Chondrocyte (in vitro differentiated cells): ENCODE results near the gene RAD51B. TPM values are rescaled to one million over a fixed set of nuclear protein-coding genes. Genes with fewer than 3 reads are reported as not detected.

Experiments used
- DNase-seq: peaks from one replicate; pipeline ENCODE4 v3.0.0; 2021; ENCODE audit warnings: mixed read lengths, low spot score
- H3K27ac Mint-ChIP-seq: one replicate; pipeline ENCODE4 v1.8.0; 2021; ENCODE audit warnings: mild to moderate bottlenecking, moderate library complexity, mixed read lengths; ENCODE audit not compliant: unreplicated experiment
- H3K27me3 Mint-ChIP-seq: 2 replicates; pipeline ENCODE4 v1.8.0; 2021; ENCODE audit warnings: low read depth, mixed read lengths
- H3K36me3 Mint-ChIP-seq: 2 replicates; pipeline ENCODE4 v1.8.0; 2021; ENCODE audit warnings: low read depth, mixed read lengths
- H3K4me1 Mint-ChIP-seq: 2 replicates; pipeline ENCODE4 v1.8.0; 2021; ENCODE audit warnings: low read depth, mild to moderate bottlenecking, mixed read lengths
- H3K4me3 Mint-ChIP-seq: one replicate; pipeline ENCODE4 v1.8.0; 2021; ENCODE audit warnings: mild to moderate bottlenecking, moderate library complexity, mixed read lengths; ENCODE audit not compliant: unreplicated experiment
- H3K9me3 Mint-ChIP-seq: 2 replicates; pipeline ENCODE4 v1.8.0; 2021; ENCODE audit warnings: low read depth, mixed read lengths
- CTCF ChIP-seq: fragments of 200-600 bp; sonication (generic); IDR thresholded peaks from 2 replicates; pipeline ENCODE4 v1.5.0; 2021; ENCODE audit warnings: antibody characterized with exemption, mild to moderate bottlenecking, moderate library complexity
- total RNA-seq: library from RNA; stranded (reverse); gene quantifications from 3 replicates; pipeline ENCODE4 v1.2.1, GENCODE V29; 2021

RAD51B gene
- total RNA-seq, 1 donor from 2014 or later = 8.2 TPM

DNA sequence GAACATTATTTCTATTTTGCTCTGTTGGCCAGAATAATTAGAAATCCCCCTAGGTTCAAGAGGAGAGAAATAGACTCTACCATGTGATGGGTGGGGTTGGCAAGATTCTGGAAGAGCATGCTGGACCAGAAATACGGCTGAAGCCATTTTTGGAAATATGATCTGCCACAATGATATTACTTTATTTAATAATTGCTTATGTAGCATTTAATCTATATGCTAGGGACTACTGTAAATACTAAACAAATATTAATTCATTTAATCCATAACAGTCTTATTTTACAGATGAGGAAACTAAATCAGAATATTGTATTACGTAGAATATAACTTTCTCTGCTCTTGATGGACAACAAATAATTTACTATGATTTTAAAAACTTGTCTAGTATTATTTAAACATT is 193.7 kb downstream of the RAD51B start:
- H3K4me3 Mint-ChIP-seq = no peak overlapping the region
- H3K36me3 Mint-ChIP-seq = no peaks in the 10 kb centered on the region
- no peaks in the 10 kb centered on the region for H3K9me3 Mint-ChIP-seq
- TF ChIP-seq CTCF = no peak
- H3K27me3 Mint-ChIP-seq = no peaks in the 10 kb centered on the region
- H3K27ac Mint-ChIP-seq = no peak overlapping the region
- no peak for DNase-seq
- peaks cover 34% of the 10 kb centered on the region for H3K4me1 Mint-ChIP-seq

DNA sequence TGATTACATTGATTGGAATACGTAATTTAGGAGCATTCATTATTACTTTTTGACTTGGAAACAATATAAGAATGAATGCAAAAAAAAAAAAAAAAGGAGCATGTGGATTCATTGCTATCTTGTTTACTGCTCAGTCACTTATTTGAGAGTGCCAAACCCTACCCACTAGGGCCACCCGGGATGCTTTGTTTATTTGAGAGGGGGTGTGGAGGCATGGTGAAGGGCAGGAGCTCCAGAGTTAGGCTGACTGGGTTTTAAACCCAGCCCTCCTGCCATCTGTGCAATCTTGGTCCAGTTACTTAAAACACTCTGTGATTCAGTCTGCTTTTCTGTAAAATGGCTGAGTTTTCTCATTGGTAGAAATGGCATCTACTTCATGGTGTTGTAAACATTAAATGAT is 195.2 kb downstream of the RAD51B start:
- peaks cover 34% of the 10 kb centered on the region for H3K4me1 Mint-ChIP-seq

DNA sequence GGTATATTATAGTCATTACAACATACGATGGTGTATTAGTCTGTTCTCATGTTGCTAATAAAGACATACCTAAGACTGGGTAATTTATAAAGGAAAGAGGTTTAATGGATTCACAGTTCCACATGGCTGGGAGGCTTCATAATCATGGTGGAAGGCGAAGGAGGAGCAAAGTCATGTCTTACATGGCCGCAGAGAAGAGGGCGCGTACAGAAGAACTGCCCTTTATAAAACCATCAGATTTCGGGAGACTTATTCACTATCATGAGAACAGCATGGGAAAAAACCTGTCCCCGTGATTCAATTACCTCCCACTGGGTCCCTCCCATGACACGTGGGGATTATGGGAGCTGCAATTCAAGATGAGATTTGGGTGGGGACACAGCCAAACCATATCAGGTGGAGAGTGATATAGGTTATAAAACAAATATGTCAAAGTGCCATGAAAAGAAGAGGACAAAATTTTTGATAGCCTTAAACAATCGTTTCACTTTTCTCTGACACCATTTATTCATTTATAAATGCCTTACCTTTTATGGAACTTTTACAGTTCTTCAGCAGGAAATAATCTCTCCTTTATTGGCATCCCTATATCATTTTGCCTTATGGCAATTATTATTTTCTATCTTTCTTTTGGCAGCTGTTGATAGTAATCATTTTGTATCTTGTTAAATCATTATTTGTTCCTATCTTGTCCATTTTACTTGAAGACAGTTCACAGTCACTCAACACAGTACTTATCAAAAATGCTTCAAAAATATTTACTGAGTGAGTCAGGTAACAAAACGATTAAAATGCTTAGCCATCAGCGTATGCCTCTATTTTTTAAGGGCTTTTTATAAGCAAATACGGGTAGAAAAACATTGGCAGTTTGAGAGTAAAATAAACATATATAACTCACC is 196.0 kb downstream of the RAD51B start:
- H3K4me1 Mint-ChIP-seq = peaks cover 32% of the 10 kb centered on the region
- no peaks in the 10 kb centered on the region for H3K9me3 Mint-ChIP-seq
- no peak for TF ChIP-seq CTCF
- no peaks in the 10 kb centered on the region for H3K36me3 Mint-ChIP-seq
- H3K27me3 Mint-ChIP-seq = no peaks in the 10 kb centered on the region
- DNase-seq = no peak
- H3K27ac Mint-ChIP-seq = no peak overlapping the region
- no peak overlapping the region for H3K4me3 Mint-ChIP-seq

More for the DNA sequence above, 195.2 kb downstream of the RAD51B start:
- Mint-ChIP-seq H3K9me3 (no peaks in the 10 kb centered on the region), H3K27me3 (no peaks in the 10 kb centered on the region), H3K4me3 (no peak overlapping the region), H3K36me3 (no peaks in the 10 kb centered on the region), H3K27ac (no peak overlapping the region)
- DNase-seq = no peak
- TF ChIP-seq CTCF = no peak

DNA sequence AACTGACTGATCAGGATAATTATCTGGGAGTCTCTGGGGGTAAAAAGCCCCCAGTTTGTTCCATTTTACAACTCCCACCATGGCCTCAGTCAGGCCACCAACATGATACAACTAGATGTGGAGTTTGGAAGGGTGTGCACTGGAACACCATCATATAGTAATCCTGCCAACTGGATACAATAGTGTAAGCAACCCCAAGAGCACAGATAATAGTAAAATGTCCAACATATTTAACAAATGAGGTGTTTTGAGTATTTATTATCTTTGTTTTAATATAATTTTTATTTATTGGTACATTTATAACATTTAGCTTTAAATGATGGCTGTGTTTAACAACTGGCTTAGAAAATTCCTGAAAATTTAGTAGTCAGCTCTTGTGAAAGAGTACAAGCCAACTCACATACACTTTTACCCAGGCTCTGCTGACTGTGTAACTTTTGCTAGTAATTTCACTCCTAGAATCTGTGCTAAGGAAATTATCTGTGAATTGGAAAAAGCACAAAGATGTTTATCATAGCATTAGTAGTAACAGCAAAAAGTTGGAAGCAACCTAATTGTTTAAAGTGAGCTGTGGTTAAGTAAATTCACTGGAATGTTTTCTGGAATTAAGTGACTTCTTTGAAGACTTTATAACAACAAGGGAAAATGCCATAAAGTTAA is 196.8 kb downstream of the RAD51B start:
- Mint-ChIP-seq H3K27me3 (no peaks in the 10 kb centered on the region), H3K4me1 (peaks cover 31% of the 10 kb centered on the region), H3K27ac (no peak overlapping the region), H3K36me3 (no peaks in the 10 kb centered on the region), H3K9me3 (no peaks in the 10 kb centered on the region), H3K4me3 (no peak overlapping the region)
- TF ChIP-seq CTCF = no peak
- DNase-seq = no peak

- Mint-ChIP-seq H3K4me3 (no peak overlapping the region), H3K27ac (no peak overlapping the region), H3K4me1 (peaks cover 18% of the 10 kb centered on the region), H3K9me3 (peaks cover 12% of the 10 kb centered on the region), H3K36me3 (peaks cover 2% of the 10 kb centered on the region), H3K27me3 (no peaks in the 10 kb centered on the region)
- no peak for TF ChIP-seq CTCF
- DNase-seq = no peak
These were observed 199.0 kb downstream of the RAD51B start for GRCh38 chr14:68018598-68018997.
